Gastrocnemius medialis (tissue), 4 donors: ENCODE measurements around the gene DENND4B. TPM values are rescaled to one million over a fixed set of nuclear protein-coding genes. Genes with fewer than 3 reads are reported as not detected.
"Not testable (repeated sequence)": the region's sequence is repeated elsewhere in the genome, so short reads cannot be mapped to it uniquely, and the experiment has no call there.

Experiments
- ATAC-seq, 2 donors: fragments of 150-250 bp; one replicate each; pipeline ENCODE4 v1.9.1; 2016
- DNase-seq, 2 donors: peaks; one replicate each; pipeline ENCODE4 v3.0.0-alpha.2; 2019
- H3K27ac ChIP-seq, 4 donors: fragments of 200-600 bp; sonication (generic); 1 replicate in 1 of 4; 2 replicates in 3 of 4; pipeline ENCODE4 v1.5.1; 2016 to 2018; ENCODE audit warnings: mild to moderate bottlenecking in 2 of 4, moderate library complexity in 1 of 4
- H3K27me3 ChIP-seq, 3 donors: fragments of 200-600 bp; sonication (generic) in 2 of 3; 1 replicate in 1 of 3; 2 replicates in 2 of 3; pipeline versions ENCODE4 v1.5.1 to v1.6.0; 2016 to 2019; ENCODE audit warnings: mild to moderate bottlenecking in 1 of 3, moderate library complexity in 1 of 3
- H3K36me3 ChIP-seq, 2 donors: fragments of 200-600 bp; sonication (generic) in 1 of 2; one replicate each; pipeline ENCODE4 v1.5.1; 2017 to 2018
- H3K4me1 ChIP-seq, 2 donors: fragments of 200-600 bp; sonication (generic) in 1 of 2; one replicate each; pipeline ENCODE4 v1.5.1; 2016 to 2017; ENCODE audit warnings: mild to moderate bottlenecking in 2 of 2
- H3K4me3 ChIP-seq, 4 donors: fragments of 200-600 bp; sonication (generic) in 3 of 4; 1 replicate in 1 of 4; 2 replicates in 3 of 4; pipeline ENCODE4 v1.5.1; 2016 to 2019; ENCODE audit warnings: mild to moderate bottlenecking in 2 of 4
- H3K9me3 ChIP-seq, 3 donors: fragments of 200-600 bp; sonication (generic) in 2 of 3; 1 replicate in 1 of 3; 2 replicates in 2 of 3; pipeline ENCODE4 v1.5.1; 2016 to 2019
- CTCF ChIP-seq, 5 experiments: fragments of 450-650 bp in 3 of 5; fragments of 200-600 bp in 2 of 5; sonication (generic) in 2 of 5; IDR thresholded peaks in 4 of 5; conservative IDR thresholded peaks in 1 of 5; 1 replicate in 4 of 5; 2 replicates in 1 of 5; pipeline ENCODE4 v1.5.1; 2016 to 2019; ENCODE audit warnings: antibody characterized with exemption in 5 of 5, mild to moderate bottlenecking in 3 of 5, moderate library complexity in 3 of 5
- POLR2A ChIP-seq, 2 donors: fragments of 450-650 bp; IDR thresholded peaks; one replicate each; pipeline ENCODE4 v1.6.1; 2017; ENCODE audit warnings: antibody characterized with exemption in 2 of 2, mild to moderate bottlenecking in 2 of 2, moderate library complexity in 2 of 2
- in situ Hi-C, 4 donors: fragments of 200-750 bp; cut with MboI; loops; one replicate each; pipeline versions ENCODE4 v1.15.0 to v1.8.0; 2017; ENCODE audit warnings: low sequenced_read_pairs in 4 of 4
- intact Hi-C: fragments of 100-400 bp; cut with DNase I; formaldehyde crosslinking; loops from one replicate; pipeline ENCODE4 v1.15.1; 2023; ENCODE audit warnings: low total_unique reads
- total RNA-seq, 4 donors: library from RNA; depleted of rRNA; stranded (reverse); fragments of >200 nt; gene quantifications; one replicate each; pipeline versions ENCODE4 v1.1.0 to v1.2.3, GENCODE V29; 2016

The DENND4B gene
- total RNA-seq, 4 donors from 2014 or later, result 38.0 to 45.8 (median 40.1) TPM

- peak overlapping the region; percentile 62 to 80 (median 76) for H3K27ac ChIP-seq
- no peaks in the 10 kb centered on the region for H3K9me3 ChIP-seq
- TF ChIP-seq CTCF (IDR thresholded peaks at IDR 0.05 in 4 of 5, conservative IDR thresholded peaks at IDR 0.05 in 1 of 5) (no peak), POLR2A (IDR thresholded peaks at IDR 0.05) (no peak)
- intact Hi-C loops (no loop called here), in situ Hi-C loops (loop anchor here in 3 of 4 donors (25.0 kb wide), 1 partner anchor 92 kb away; no protein-coding TSS in a partner anchor)
- no peaks in the 10 kb centered on the region for H3K36me3 ChIP-seq
- no peak overlapping the region for H3K4me3 ChIP-seq
- ATAC-seq (peak; percentile 67 to 82), DNase-seq (peak in 1 of 2 donors; percentile 70)
- no peaks in the 10 kb centered on the region for H3K27me3 ChIP-seq
- peaks cover 11 to 17% of the 10 kb centered on the region in 2 donors for H3K4me1 ChIP-seq
Measured at GRCh38 chr1:153903841-153904455, 42.6 kb downstream of the DENND4B start.

- in situ Hi-C loops, result no loop called here
- Histone ChIP-seq H3K4me1 (peaks cover 22 to 29% of the 10 kb centered on the region in 2 donors), H3K4me3 (no peak overlapping the region), H3K9me3 (no peaks in the 10 kb centered on the region), H3K27me3 (no peaks in the 10 kb centered on the region), H3K36me3 (no peaks in the 10 kb centered on the region), H3K27ac (peak overlapping the region in 2 of 4 donors; percentile 79 to 81)
- DNase-seq (no peak), ATAC-seq (no peak)
- no peak for TF ChIP-seq POLR2A (IDR thresholded peaks at IDR 0.05)
- TF ChIP-seq CTCF (IDR thresholded peaks at IDR 0.05 in 4 of 5, conservative IDR thresholded peaks at IDR 0.05 in 1 of 5), result no peak
- intact Hi-C loops, result no loop called here
Measured at GRCh38 chr1:153899509-153899908, 47.0 kb downstream of the DENND4B start.

GRCh38 chr1:153895866-153896265, 50.7 kb downstream of the DENND4B start:
- H3K4me3 ChIP-seq, result not testable (repeated sequence)
- H3K27ac ChIP-seq, result peak overlapping the region; percentile 69 to 81 (median 78)

GRCh38 chr1:153891042-153891441, 55.5 kb downstream of the DENND4B start:
- ATAC-seq, DNase-seq, H3K4me3 ChIP-seq, in situ Hi-C loops, intact Hi-C loops, H3K36me3 ChIP-seq, H3K9me3 ChIP-seq, H3K27me3 ChIP-seq, H3K27ac ChIP-seq: not testable (repeated sequence)
- peaks cover 19 to 24% of the 10 kb centered on the region in 2 donors for H3K4me1 ChIP-seq

More at GRCh38 chr1:153895866-153896265, 50.7 kb downstream of the DENND4B start:
- H3K36me3 ChIP-seq, in situ Hi-C loops, ATAC-seq, DNase-seq, intact Hi-C loops, H3K27me3 ChIP-seq, H3K9me3 ChIP-seq: not testable (repeated sequence)
- peaks cover 12 to 25% of the 10 kb centered on the region in 2 donors for H3K4me1 ChIP-seq

- in situ Hi-C loops (no loop called here), intact Hi-C loops (no loop called here)
- DNase-seq, result no peak
- H3K27me3 ChIP-seq, result no peaks in the 10 kb centered on the region
- H3K9me3 ChIP-seq, result no peaks in the 10 kb centered on the region
- no peak overlapping the region for H3K4me3 ChIP-seq
- H3K27ac ChIP-seq, result peak overlapping the region in 1 of 4 donors; percentile 10
- TF ChIP-seq POLR2A (IDR thresholded peaks at IDR 0.05) (no peak), CTCF (IDR thresholded peaks at IDR 0.05 in 4 of 5, conservative IDR thresholded peaks at IDR 0.05 in 1 of 5) (no peak)
- H3K36me3 ChIP-seq, result no peaks in the 10 kb centered on the region
- peaks cover 15 to 26% of the 10 kb centered on the region in 2 donors for H3K4me1 ChIP-seq
- ATAC-seq, result no peak
Measured at GRCh38 chr1:153888533-153888932, 58.0 kb downstream of the DENND4B start.
